K562 (cell line): ENCODE data around the gene NACC1. TPM values are rescaled to one million over a fixed set of nuclear protein-coding genes. Genes with fewer than 3 reads are reported as not detected.

Experiments used
- ATAC-seq: fragments of 200-7000 bp; cut with Tn5 transposase; 3 replicates; pipeline ENCODE4 v1.9.1; 2020; ENCODE audit warnings: moderate library complexity
- BruUV-seq: library from RNA; stranded (reverse); fragments of 400-500 nt; replicated peaks from 2 replicates; lab custom pipeline; 2021; lab: Mats Ljungman, UMichigan
- CTCF ChIA-PET: fragments of 300-600 bp; formaldehyde crosslinking; extraction: SDS; loops from one replicate; lab custom pipeline; 2021; ENCODE audit warnings: low intra/inter-chr PET ratio; lab: Yijun Ruan, JAX
- POLR2A ChIA-PET: fragments of 300-600, 350-650 bp; sonication (Branson Sonifier 250); formaldehyde crosslinking; extraction: SDS; loops from one replicate; lab custom pipeline; 2021; ENCODE audit warnings: antibody characterized with exemption, inconsistent platforms; lab: Yijun Ruan, JAX
- DNase-seq, 4 experiments: peaks; one replicate each; pipeline versions ENCODE4 v3.0.0 to v3.0.0-alpha.2; 2011 to 2018; ENCODE audit warnings: low spot score in 3 of 4, mixed read lengths in 3 of 4; ENCODE audit errors: extremely low read depth in 1 of 4
- FAIRE-seq: peaks from 2 replicates; lab custom pipeline; 2011; peaks lifted over from hg19 to GRCh38; lab: Jason Lieb, UNC
- H2AFZ ChIP-seq: 2 replicates; pipeline ENCODE4 v1.6.0; 2011; ENCODE audit warnings: low read depth, low read length, control low read depth, inconsistent platforms
- H3K27ac ChIP-seq: fragments of 200-600 bp; 3 replicates; pipeline ENCODE4 v1.8.0; 2011; ENCODE audit warnings: low read depth, mild to moderate bottlenecking, control low read depth, inconsistent platforms, low read length, moderate library complexity, mixed read lengths; ENCODE audit errors: extremely low read depth
- H3K27me3 ChIP-seq, 2 experiments: fragments of 300-600 bp in 1 of 2; 2 replicates in 1 of 2; 3 replicates in 1 of 2; pipeline versions ENCODE4 v1.6.0 to v1.8.0; 2011; ENCODE audit warnings: inconsistent platforms in 2 of 2, low read length in 2 of 2, mild to moderate bottlenecking in 1 of 2, mixed read lengths in 1 of 2, moderate library complexity in 1 of 2; ENCODE audit not compliant: control insufficient read depth in 2 of 2, insufficient read depth in 2 of 2
- H3K36me3 ChIP-seq: fragments of 300-600 bp; 3 replicates; pipeline ENCODE4 v1.8.0; 2011; ENCODE audit warnings: mild to moderate bottlenecking, low read length, inconsistent platforms; ENCODE audit not compliant: control insufficient read depth, insufficient read depth
- H3K4me1 ChIP-seq, 2 experiments: fragments of 200-600 bp in 1 of 2; replicated peaks in 1 of 2; 2 replicates in 1 of 2; 3 replicates in 1 of 2; pipeline versions ENCODE4 v1.5.1 to v1.8.0; 2011; ENCODE audit warnings: inconsistent platforms in 2 of 2, low read length in 2 of 2, mild to moderate bottlenecking in 1 of 2, mixed read lengths in 1 of 2, moderate library complexity in 1 of 2; ENCODE audit not compliant: control insufficient read depth in 2 of 2, insufficient read depth in 2 of 2
- H3K4me2 ChIP-seq: 2 replicates; pipeline ENCODE4 v1.6.1; 2011; ENCODE audit warnings: low read length, control low read depth, inconsistent platforms, mixed read lengths; ENCODE audit not compliant: insufficient read depth
- H3K4me3 ChIP-seq: fragments of 200-600 bp; sonication (generic), shearing (Covaris generic); 2 replicates; pipeline ENCODE4 v1.5.1; 2016; ENCODE audit warnings: control low read depth, inconsistent platforms
- H3K79me2 ChIP-seq: fragments of 200-600 bp; 3 replicates; pipeline ENCODE4 v1.8.0; 2011; ENCODE audit warnings: low read length, inconsistent platforms; ENCODE audit not compliant: control insufficient read depth, insufficient read depth
- H3K9ac ChIP-seq, 2 experiments: 2 replicates each; pipeline versions ENCODE4 v1.6.0 to v1.6.1; 2011; ENCODE audit warnings: low read depth in 2 of 2, low read length in 2 of 2, control low read depth in 1 of 2, inconsistent platforms in 1 of 2, mild to moderate bottlenecking in 1 of 2, mixed read lengths in 1 of 2; ENCODE audit not compliant: insufficient read depth in 1 of 2
- H3K9me1 ChIP-seq: one replicate; pipeline ENCODE4 v1.6.0; 2011; ENCODE audit warnings: inconsistent platforms, mild to moderate bottlenecking, low read length, moderate library complexity; ENCODE audit not compliant: control insufficient read depth, insufficient read depth
- H3K9me3 ChIP-seq: replicated peaks from 2 replicates; pipeline ENCODE4 v1.5.1; 2011; ENCODE audit warnings: low read depth, low read length, inconsistent platforms; ENCODE audit not compliant: control insufficient read depth, insufficient read depth
- H4K20me1 ChIP-seq: replicated peaks from 2 replicates; pipeline ENCODE4 v1.6.1; 2011; ENCODE audit warnings: low read length, inconsistent platforms, mixed read lengths; ENCODE audit not compliant: control insufficient read depth, insufficient read depth
- CREM ChIP-seq: IDR thresholded peaks from 2 replicates; pipeline ENCODE4 v1.6.1; 2014; ENCODE audit warnings: antibody characterized with exemption, low read depth
- CXXC5 ChIP-seq: fragments of 250-450 bp; sonication (Bioruptor Pico); IDR thresholded peaks from 2 replicates; pipeline ENCODE4 v1.8.0; 2022; ENCODE audit warnings: inconsistent platforms, mild to moderate bottlenecking, moderate library complexity
- FOXP1 ChIP-seq: sonication (generic); formaldehyde crosslinking; IDR thresholded peaks from 2 replicates; pipeline ENCODE4 v1.8.0; 2022; ENCODE audit warnings: mild to moderate bottlenecking, missing genetic modification reagents
- HMGXB4 ChIP-seq: sonication (generic); formaldehyde crosslinking; IDR thresholded peaks from 2 replicates; pipeline ENCODE4 v1.8.1; 2023; ENCODE audit warnings: mild to moderate bottlenecking, missing genetic modification reagents
- MED1 ChIP-seq: sonication (generic); formaldehyde crosslinking; IDR thresholded peaks from 2 replicates; pipeline ENCODE4 v1.8.1; 2023; ENCODE audit warnings: missing genetic modification reagents, borderline replicate concordance
- PCBP1 ChIP-seq: fragments of 200-400 bp; formaldehyde crosslinking; IDR thresholded peaks from 2 replicates; pipeline ENCODE4 v1.6.1; 2018; ENCODE audit warnings: mild to moderate bottlenecking, low read depth, low read length; ENCODE audit not compliant: poor library complexity, severe bottlenecking
- RAD51 ChIP-seq: fragments of 450-650 bp; IDR thresholded peaks from 2 replicates; pipeline ENCODE4 v1.7.1; 2016; ENCODE audit warnings: low read depth, mild to moderate bottlenecking, borderline replicate concordance
- SP1 ChIP-seq: sonication (generic); formaldehyde crosslinking; IDR thresholded peaks from 2 replicates; pipeline ENCODE4 v1.8.1; 2022; ENCODE audit warnings: mild to moderate bottlenecking, missing genetic modification reagents
- USF1 ChIP-seq: sonication (generic); formaldehyde crosslinking; IDR thresholded peaks from 2 replicates; pipeline ENCODE4 v1.9.0; 2022; ENCODE audit warnings: mild to moderate bottlenecking, missing genetic modification reagents
- ZBTB34 ChIP-seq: fragments of 250-450 bp; sonication (Bioruptor Pico); IDR thresholded peaks from 2 replicates; pipeline ENCODE4 v1.8.0; 2021; ENCODE audit warnings: mild to moderate bottlenecking, moderate library complexity
- ZFX ChIP-seq: sonication (generic); formaldehyde crosslinking; IDR thresholded peaks from 2 replicates; pipeline ENCODE4 v1.8.0; 2022; ENCODE audit warnings: mild to moderate bottlenecking, missing genetic modification reagents, moderate library complexity
- ZNF589 ChIP-seq: fragments of 200-800 bp; sonication (Bioruptor generic); IDR thresholded peaks from 2 replicates; pipeline ENCODE4 v1.6.1; 2016; ENCODE audit warnings: low read depth, missing genetic modification characterization, missing compliant biosample characterization
- ZNF740 ChIP-seq, 3 experiments: fragments of 200-800 bp in 1 of 3; sonication (Bioruptor generic) in 1 of 3; sonication (generic) in 1 of 3; formaldehyde crosslinking in 1 of 3; IDR thresholded peaks; 2 replicates each; pipeline versions ENCODE4 v1.6.1 to v1.8.0; 2016 to 2022; ENCODE audit warnings: mild to moderate bottlenecking in 2 of 3, missing compliant biosample characterization in 2 of 3, missing genetic modification characterization in 2 of 3, missing genetic modification reagents in 1 of 3
- WGBS: fragments of 100-300 bp; shearing (Covaris generic); methylation state at CpG from one replicate; pipeline ENCODE4 v1.1.6; 2016; ENCODE audit warnings: low coverage, mixed read lengths; ENCODE audit not compliant: insufficient coverage; ENCODE audit errors: missing lambda C conversion rate; 5-methylcytosine and 5-hydroxymethylcytosine counted together
- in situ Hi-C: fragments of 300-500 bp; cut with MboI; formaldehyde crosslinking; loops from 4 replicates; pipeline ENCODE4 v1.15.0; 2018; ENCODE audit warnings: inconsistent platforms, mixed read lengths
- intact Hi-C: fragments of 100-400 bp; cut with micrococcal nuclease; formaldehyde crosslinking; loops from 2 replicates; pipeline ENCODE4 v1.14.2; 2022
- polyA plus RNA-seq, 8 experiments: library from polyadenylated mRNA; depleted of rRNA in 4 of 8; stranded (reverse) in 5 of 8; unstranded in 3 of 8; fragments of >200 nt; fragmentation: Nextera tagmentation in 2 of 8; fragmentation: Illumina TruSeq in 1 of 8; extraction: Ambion mirVana in 2 of 8; extraction: Trizol in 1 of 8; gene quantifications; 2 replicates each; pipeline versions ENCODE4 v1.2.1 to v1.2.3, GENCODE V29; 2011 to 2014; ENCODE audit warnings: inconsistent platforms in 1 of 8, missing spikeins in 1 of 8
- total RNA-seq, 7 experiments: library from RNA; depleted of rRNA in 6 of 7; stranded (reverse); fragments of >200 nt in 6 of 7; fragmentation: Illumina TruSeq in 2 of 7; extraction: Trizol in 2 of 7; gene quantifications; 2 replicates each; pipeline versions ENCODE4 v1.2.1 to v1.2.3, GENCODE V29; 2011 to 2021; ENCODE audit warnings: low replicate concordance in 1 of 7

Gene NACC1
- total and polyA plus RNA-seq, 9 of the 15 experiments (the other 6 are each of a cell fraction or from before 2014, with no cell fraction given): 0.04 to 96.6 (median 25.8) TPM

GRCh38 chr19:13117176-13117771 lies 790 bp upstream of the NACC1 start (continued):
- TF ChIP-seq HMGXB4 (CRISPR knock-in tag) (0 out of 2 replicates have a peak, but pooled peaks have one; percentile 2), PCBP1 (no peak), ZNF589 (CRISPR knock-in tag) (0 out of 2 replicates have a peak, but pooled peaks have one; percentile 40), USF1 (CRISPR knock-in tag) (no peak)

GRCh38 chr19:13118424-13119193 lies 545 bp downstream of the NACC1 start:
- Histone ChIP-seq H3K9me3 (no peaks in the 10 kb centered on the region), H3K27me3 (no peaks in the 10 kb centered on the region), H3K4me3 (peak overlapping the region; percentile 99), H3K4me1 (peaks cover 21 to 56% of the 10 kb centered on the region in 2 experiments; a peak in 4 of 5 replicates), H3K79me2 (peaks cover 88% of the 10 kb centered on the region), H3K4me2 (peak overlapping the region; percentile 88), H2AFZ (peak overlapping the region; percentile 41), H4K20me1 (peaks cover 44% of the 10 kb centered on the region), H3K27ac (peak overlapping the region; percentile 95), H3K36me3 (peaks cover 64% of the 10 kb centered on the region), H3K9ac (peak overlapping the region; percentile 91 to 97), H3K9me1 (peaks cover 12% of the 10 kb centered on the region)
- ChIA-PET POLR2A (interaction anchor here (0.6 to 4.9 kb wide), 16 partner anchors 10 to 163 kb away, joined by 3 to 31 read pairs (median 5); partner anchors contain the start of genes IER2 and STX10), CTCF (no interaction called here)
- in situ Hi-C loops: no loop called here
- ATAC-seq: peak; percentile 79
- BruUV-seq: no TSS peak
- peak; percentile 91 to 96 (median 94) for DNase-seq
- WGBS: under 1% methylated on average over 26 of the region's 57 CpGs
- FAIRE-seq: peak; percentile 51
- intact Hi-C loops: loop anchor here (2.0 kb wide), 1 partner anchor 32 kb away; the partner anchor contains the start of genes IER2 and STX10
- TF ChIP-seq SP1 (CRISPR knock-in tag) (no peak), ZNF740 (CRISPR knock-in tag; IDR thresholded peaks at IDR 0.05) (no peak), ZNF740 (tag; IDR thresholded peaks at IDR 0.05) (peak in 1 of 2 experiments; percentile 67; a peak in 1 of 4 replicates), ZBTB34 (CRISPR knock-in tag) (no peak), MED1 (CRISPR knock-in tag) (no peak), FOXP1 (CRISPR knock-in tag) (no peak), RAD51 (peak; percentile 19; the same call in 1 of the 2 replicates), CXXC5 (CRISPR knock-in tag) (peak; percentile 31; the same call in 1 of the 2 replicates), ZFX (CRISPR knock-in tag) (peak; percentile 45), CREM (peak; percentile 38; the same call in 1 of the 2 replicates)
